HG03025 (cell line): ENCODE results near the gene RPS6KL1.
"Not testable (repeated sequence)": the region's sequence is repeated elsewhere in the genome, so short reads cannot be mapped to it uniquely, and the experiment has no call there.

Source experiments
- ATAC-seq: cut with Tn5 transposase; IDR thresholded peaks from one replicate; pipeline ENCODE4 v1.9.1; 2021; ENCODE audit warnings: mild to moderate bottlenecking, moderate library complexity; ENCODE audit not compliant: unreplicated experiment, low FRiP score

Gene RPS6KL1

DNA sequence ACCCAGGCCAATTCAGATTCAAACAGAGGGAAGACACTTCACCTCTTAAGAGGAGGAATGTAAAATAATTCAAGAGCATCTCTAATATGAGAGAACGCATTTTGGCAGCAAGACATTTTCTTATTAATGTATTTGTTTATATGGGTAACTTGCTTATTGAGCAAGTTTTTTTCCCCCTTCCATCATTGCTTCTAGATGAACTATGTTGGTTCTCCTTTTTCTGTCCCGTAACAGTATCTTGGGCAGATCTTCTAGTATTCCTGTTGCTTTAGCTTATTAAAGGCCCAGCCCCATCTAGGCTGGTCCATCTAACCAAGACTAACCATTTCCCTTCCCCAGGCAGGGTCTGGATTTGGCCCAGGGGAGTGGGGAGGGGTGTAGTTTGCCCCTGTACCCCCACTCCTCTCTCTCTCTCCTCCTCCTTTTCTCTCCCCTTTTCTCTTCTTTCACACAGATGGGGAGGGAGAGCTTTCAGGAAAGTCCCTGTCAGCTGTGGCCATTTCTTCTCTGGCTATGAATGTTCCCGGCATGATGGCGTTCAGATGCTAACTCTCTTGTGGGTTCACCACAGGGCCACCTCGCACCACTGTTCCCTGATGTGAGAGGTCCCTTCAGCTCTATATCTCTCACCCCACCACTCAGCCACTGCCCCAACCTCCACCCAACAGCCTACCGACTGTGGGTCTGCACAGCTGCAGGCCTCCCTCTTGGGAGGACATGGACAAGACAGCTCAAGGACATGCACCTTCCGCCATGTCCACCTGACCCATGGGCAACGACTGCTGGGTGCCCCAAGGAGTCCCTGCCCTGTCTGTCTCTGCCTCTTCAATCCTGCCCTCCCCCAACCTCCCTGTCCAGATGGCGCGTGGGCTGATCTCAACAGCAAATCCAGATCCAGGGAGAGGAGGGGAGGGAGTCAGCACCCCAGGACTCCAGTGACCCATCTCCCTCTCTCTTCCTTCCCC is 15.8 kb upstream of the RPS6KL1 start:
- no peak for ATAC-seq

GRCh38 chr14:74937171-74937570 is 14.1 kb upstream of the RPS6KL1 start:
- ATAC-seq: no peak

- no peak for ATAC-seq
Measured at GRCh38 chr14:74936731-74937130, 13.7 kb upstream of the RPS6KL1 start.

GRCh38 chr14:74936151-74936550 is 13.1 kb upstream of the RPS6KL1 start:
- no peak for ATAC-seq

DNA sequence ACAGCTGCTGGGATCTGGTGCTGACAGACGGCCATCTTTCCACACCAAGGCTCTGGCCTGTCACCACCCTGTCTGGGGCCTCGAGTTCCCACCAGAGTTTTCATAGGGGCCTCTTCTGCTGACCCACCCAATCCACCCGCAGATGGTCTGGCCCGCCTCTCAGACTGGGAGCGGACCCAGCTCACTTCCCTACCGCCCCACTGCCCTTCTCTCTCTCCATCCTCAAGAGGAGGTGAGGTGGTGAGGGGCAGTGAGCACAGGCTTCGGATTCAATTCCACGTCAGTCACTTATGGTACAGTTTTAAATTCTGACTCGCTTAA is 12.3 kb upstream of the RPS6KL1 start:
- ATAC-seq: no peak

DNA sequence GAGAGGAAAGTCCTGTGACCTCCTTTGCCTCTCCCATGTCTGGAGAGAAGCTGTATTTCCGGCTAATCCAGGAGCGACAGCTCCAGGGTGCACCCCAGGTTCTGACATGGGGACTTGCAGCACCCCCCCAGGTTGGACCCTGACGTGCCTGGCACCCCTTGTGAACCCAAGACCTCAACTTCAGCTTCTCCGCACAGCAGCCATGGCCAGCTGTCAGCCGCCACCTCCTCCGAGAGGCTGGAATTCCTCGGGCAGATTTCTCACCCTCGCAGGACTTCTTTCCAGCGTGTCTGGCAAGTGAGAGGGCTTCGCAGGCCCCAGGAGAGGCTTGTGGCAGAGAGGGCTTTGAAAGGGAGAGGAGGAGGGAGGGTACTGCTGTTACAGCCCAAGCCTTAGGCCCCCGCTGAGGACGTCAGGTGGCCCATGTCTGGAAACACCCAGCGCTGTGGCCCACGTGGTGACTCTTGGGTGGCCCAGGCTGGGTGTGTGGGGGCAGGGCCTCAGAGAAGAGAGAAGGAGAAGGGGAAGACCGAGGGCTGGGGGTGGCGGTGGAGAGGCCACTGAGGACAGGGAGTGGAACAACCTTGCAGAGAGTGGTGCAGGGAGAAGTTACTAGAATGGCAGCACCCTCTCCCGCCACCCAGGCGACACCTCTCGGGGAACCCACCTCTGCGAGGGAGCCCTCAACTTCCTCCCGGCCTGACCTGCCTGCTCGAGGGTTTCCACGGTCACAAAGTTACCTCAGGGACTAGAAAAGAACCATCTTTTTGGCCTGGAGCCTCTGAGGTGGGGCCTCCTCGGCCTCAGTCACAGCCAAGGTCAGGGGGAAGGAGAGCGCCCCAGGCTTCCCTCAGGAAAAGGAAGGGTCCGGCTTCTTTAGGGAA is 11.7 kb upstream of the RPS6KL1 start:
- no peak for ATAC-seq

- no peak for ATAC-seq
Measured at GRCh38 chr14:74934041-74934440, 11.0 kb upstream of the RPS6KL1 start.

DNA sequence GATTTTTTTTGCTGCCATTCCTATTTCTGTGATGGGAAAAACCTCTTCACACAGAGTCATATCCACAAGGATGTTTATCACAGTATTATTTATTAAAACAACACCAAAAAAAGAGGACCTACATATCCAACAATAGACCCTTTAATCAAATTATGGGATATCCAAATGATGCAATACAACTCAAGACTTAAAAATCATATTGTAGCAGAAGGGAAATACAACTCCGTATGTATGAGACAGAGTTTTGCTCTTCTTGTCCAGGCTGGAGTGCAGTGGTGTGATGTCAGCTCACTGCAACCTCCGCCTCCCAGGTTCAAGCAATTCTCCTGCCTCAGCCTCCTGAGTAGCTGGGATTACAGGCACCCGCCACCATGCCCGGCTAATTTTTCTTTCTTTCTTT is 9.9 kb upstream of the RPS6KL1 start:
- ATAC-seq: not testable (repeated sequence)

- no peak for ATAC-seq
Measured at GRCh38 chr14:74932401-74932901, 9.4 kb upstream of the RPS6KL1 start.

- not testable (repeated sequence) for ATAC-seq
Measured at GRCh38 chr14:74931744-74932143, 8.7 kb upstream of the RPS6KL1 start.

DNA sequence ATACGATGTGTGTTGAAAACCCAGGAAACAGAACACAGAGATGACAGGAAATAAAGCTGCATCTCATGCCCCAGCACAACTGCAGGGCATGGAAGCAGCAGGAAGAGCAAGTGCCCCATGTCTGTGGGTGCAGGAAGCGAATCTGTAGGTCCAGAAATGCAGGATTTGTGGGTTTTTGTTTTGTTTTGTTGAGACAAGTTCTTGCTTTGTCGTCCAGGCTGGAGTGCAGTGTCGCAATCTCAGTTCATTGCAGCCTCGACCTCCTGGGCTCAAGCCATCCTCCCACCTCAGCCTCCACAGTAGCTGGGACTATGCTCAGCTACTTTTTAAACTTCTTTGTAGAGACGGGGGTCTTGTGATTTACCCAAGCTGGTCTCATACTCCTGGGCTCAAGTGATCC is 6.2 kb upstream of the RPS6KL1 start:
- ATAC-seq: no peak

- ATAC-seq: no peak
Measured at GRCh38 chr14:74927225-74927624, 4.2 kb upstream of the RPS6KL1 start.

GRCh38 chr14:74924061-74924460 is 1.0 kb upstream of the RPS6KL1 start:
- ATAC-seq: no peak

DNA sequence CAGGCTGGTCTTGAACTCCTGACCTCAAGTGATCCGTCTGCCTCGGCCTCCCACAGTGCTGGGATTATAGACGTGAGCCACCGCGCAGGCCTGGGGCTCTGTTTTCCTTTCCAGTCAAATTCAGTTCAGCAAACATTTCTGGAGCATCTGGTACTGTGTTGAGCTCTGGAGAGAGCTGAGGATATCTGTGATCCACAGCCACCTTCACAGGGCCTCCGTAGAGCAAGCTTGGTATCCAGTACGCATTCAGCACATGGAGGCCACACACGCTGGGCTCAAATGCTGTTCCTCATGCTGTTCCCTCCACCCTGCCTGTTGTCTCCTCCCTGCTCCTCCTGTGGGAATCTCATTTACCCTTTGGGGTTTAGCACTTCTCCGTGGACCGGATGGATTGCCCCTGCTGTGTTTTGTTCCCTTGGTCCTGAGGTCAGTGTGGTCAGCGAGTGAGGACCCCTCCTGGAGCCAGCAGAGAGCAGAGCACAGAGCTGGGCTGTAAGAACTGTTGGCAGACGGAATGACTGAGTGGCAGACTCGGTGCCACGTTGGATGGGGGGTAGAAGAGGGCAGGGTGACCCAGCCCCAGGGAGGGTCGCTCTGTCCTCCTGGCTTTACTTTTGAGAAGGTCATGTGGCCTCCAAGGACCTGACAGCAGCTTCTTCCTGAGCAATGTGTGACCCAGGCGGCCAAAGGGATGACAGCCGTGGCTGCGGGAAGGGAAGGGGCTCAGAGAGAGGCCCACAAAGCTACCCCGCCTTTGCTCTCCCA is 891 bp downstream of the RPS6KL1 start:
- no peak for ATAC-seq

GRCh38 chr14:74921053-74921620 is 1.9 kb downstream of the RPS6KL1 start:
- ATAC-seq: no peak

DNA sequence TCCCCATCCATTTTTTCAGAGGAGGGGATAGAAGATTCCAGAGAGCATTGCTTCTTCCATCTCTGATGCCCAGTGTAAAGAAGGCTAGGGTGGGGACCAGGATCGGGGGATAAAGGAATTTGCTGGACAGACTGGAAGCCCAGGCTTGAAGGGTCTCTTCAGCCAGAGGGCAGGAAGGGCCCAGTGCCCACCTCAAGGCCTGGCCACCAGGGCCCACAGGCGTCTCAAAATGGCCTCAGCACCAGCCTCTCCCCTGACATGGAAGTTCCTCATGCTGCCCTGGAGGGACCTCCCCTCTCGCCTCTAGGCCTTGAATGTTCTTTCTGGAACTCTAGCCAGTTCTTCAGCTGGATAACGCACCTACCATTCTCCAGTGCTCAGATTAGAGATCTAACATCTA is 2.8 kb downstream of the RPS6KL1 start:
- no peak for ATAC-seq

GRCh38 chr14:74919421-74920165 is 3.5 kb downstream of the RPS6KL1 start:
- ATAC-seq: no peak

GRCh38 chr14:74918380-74918779 is 4.7 kb downstream of the RPS6KL1 start:
- ATAC-seq: no peak

DNA sequence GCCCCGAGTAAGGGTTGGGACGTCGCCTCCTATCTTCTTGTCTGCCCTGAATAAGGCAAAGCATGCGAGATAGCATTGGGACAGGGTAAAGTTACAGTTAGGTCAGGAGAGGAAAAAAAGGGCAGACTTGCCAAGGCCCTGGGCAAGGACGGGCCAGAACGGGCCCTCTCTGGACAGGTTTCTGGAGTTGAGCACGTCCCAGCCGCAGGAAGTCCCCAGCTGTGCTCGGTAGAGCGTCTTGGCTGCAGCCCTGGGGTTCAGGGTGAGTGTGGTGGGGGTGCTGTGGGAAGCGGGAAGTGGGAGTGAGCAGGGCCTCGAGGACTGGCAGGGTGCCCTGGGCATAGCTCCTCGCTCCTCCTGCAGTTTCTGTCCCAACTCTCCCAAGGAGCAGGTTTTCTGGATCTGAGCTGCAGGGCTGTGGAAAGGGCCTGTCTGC is 5.4 kb downstream of the RPS6KL1 start:
- no peak for ATAC-seq

GRCh38 chr14:74917178-74917543 is 5.9 kb downstream of the RPS6KL1 start:
- ATAC-seq: no peak
